HEK293 (cell line): Measurements from ENCODE around the gene OR52K2.

ENCODE experiments used
- CTCF ChIA-PET: fragments of 350-600 bp; formaldehyde crosslinking; extraction: SDS; loops from one replicate; lab custom pipeline; 2021; ENCODE audit warnings: antibody characterized with exemption; lab: Yijun Ruan, JAX
- POLR2A ChIA-PET: fragments of 300-600 bp; formaldehyde crosslinking; extraction: SDS; loops from one replicate; lab custom pipeline; 2020; ENCODE audit warnings: antibody characterized with exemption, inconsistent platforms; lab: Yijun Ruan, JAX
- H3K27ac ChIP-seq: fragments of 200-500 bp; sonication (Bioruptor generic); 2 replicates; pipeline ENCODE4 v1.5.1; 2014; ENCODE audit warnings: low read depth, low read length, control low read depth, inconsistent platforms; ENCODE audit errors: extremely low read depth
- H3K36me3 ChIP-seq, 2 experiments: fragments of 200-500 bp in 1 of 2; sonication (Bioruptor generic) in 1 of 2; 1 replicate in 1 of 2; 2 replicates in 1 of 2; pipeline ENCODE4 v1.5.1; 2014 to 2017; ENCODE audit warnings: inconsistent platforms in 2 of 2, low read length in 2 of 2; ENCODE audit not compliant: control insufficient read depth in 2 of 2, insufficient read depth in 1 of 2
- H3K4me1 ChIP-seq: fragments of 200-500 bp; sonication (Bioruptor generic); 2 replicates; pipeline ENCODE4 v1.5.1; 2014; ENCODE audit warnings: mild to moderate bottlenecking, low read length, inconsistent platforms; ENCODE audit not compliant: control insufficient read depth, insufficient read depth
- H3K4me3 ChIP-seq: 2 replicates; pipeline ENCODE4 v1.5.1; 2011; ENCODE audit warnings: low read depth, mild to moderate bottlenecking, control low read depth, low read length, moderate library complexity
- H3K9me3 ChIP-seq: fragments of 200-500 bp; sonication (Bioruptor generic); 2 replicates; pipeline ENCODE4 v1.5.1; 2014; ENCODE audit warnings: low read depth, low read length, inconsistent platforms; ENCODE audit not compliant: control insufficient read depth, insufficient read depth
- CTCF ChIP-seq: fragments of 450-650 bp; formaldehyde crosslinking; IDR thresholded peaks from 2 replicates; pipeline ENCODE4 v1.5.1; 2016; ENCODE audit warnings: missing biosample characterization, missing genetic modification characterization
- GFI1B ChIP-seq: fragments of 450-650 bp; formaldehyde crosslinking; IDR thresholded peaks from 2 replicates; pipeline ENCODE4 v1.5.1; 2016; ENCODE audit warnings: missing biosample characterization, missing genetic modification characterization
- HOXD13 ChIP-seq: sonication (generic); formaldehyde crosslinking; IDR thresholded peaks from 2 replicates; pipeline ENCODE4 v1.8.0; 2022; ENCODE audit warnings: missing genetic modification reagents, borderline replicate concordance
- KLF1 ChIP-seq: fragments of 450-650 bp; formaldehyde crosslinking; IDR thresholded peaks from 2 replicates; pipeline ENCODE4 v1.5.1; 2016; ENCODE audit warnings: missing biosample characterization, missing genetic modification characterization
- REST ChIP-seq: fragments of 450-650 bp; formaldehyde crosslinking; IDR thresholded peaks from 2 replicates; pipeline ENCODE4 v1.5.1; 2016; ENCODE audit warnings: missing biosample characterization, missing genetic modification characterization
- SP7 ChIP-seq: fragments of 450-650 bp; formaldehyde crosslinking; IDR thresholded peaks from 2 replicates; pipeline ENCODE4 v1.5.1; 2016; ENCODE audit warnings: missing biosample characterization, missing genetic modification characterization
- ZNF121 ChIP-seq: fragments of 450-650 bp; formaldehyde crosslinking; IDR thresholded peaks from 2 replicates; pipeline ENCODE4 v1.5.1; 2016; ENCODE audit warnings: missing biosample characterization, missing genetic modification characterization
- ZNF175 ChIP-seq: fragments of 450-650 bp; formaldehyde crosslinking; IDR thresholded peaks from 2 replicates; pipeline ENCODE4 v1.5.1; 2016; ENCODE audit warnings: missing biosample characterization, missing genetic modification characterization
- ZNF2 ChIP-seq: fragments of 450-650 bp; formaldehyde crosslinking; IDR thresholded peaks from 2 replicates; pipeline ENCODE4 v1.5.1; 2016; ENCODE audit warnings: missing biosample characterization, missing genetic modification characterization
- ZNF223 ChIP-seq: fragments of 450-650 bp; formaldehyde crosslinking; IDR thresholded peaks from 2 replicates; pipeline ENCODE4 v1.5.1; 2016; ENCODE audit warnings: missing biosample characterization, missing genetic modification characterization
- ZNF239 ChIP-seq: fragments of 450-650 bp; formaldehyde crosslinking; IDR thresholded peaks from 2 replicates; pipeline ENCODE4 v1.5.1; 2016; ENCODE audit warnings: missing biosample characterization, missing genetic modification characterization
- ZNF324 ChIP-seq: fragments of 450-650 bp; formaldehyde crosslinking; IDR thresholded peaks from 2 replicates; pipeline ENCODE4 v1.5.1; 2016; ENCODE audit warnings: missing biosample characterization, missing genetic modification characterization
- ZNF366 ChIP-seq: fragments of 450-650 bp; formaldehyde crosslinking; conservative IDR thresholded peaks from 2 replicates; pipeline ENCODE4 v1.5.1; 2016; ENCODE audit warnings: missing biosample characterization, missing genetic modification characterization
- ZNF423 ChIP-seq: fragments of 450-650 bp; formaldehyde crosslinking; IDR thresholded peaks from 2 replicates; pipeline ENCODE4 v1.5.1; 2016; ENCODE audit warnings: missing biosample characterization, missing genetic modification characterization
- ZNF488 ChIP-seq: fragments of 450-650 bp; formaldehyde crosslinking; IDR thresholded peaks from 2 replicates; pipeline ENCODE4 v1.5.1; 2016; ENCODE audit warnings: missing biosample characterization, missing genetic modification characterization
- ZNF510 ChIP-seq: fragments of 450-650 bp; formaldehyde crosslinking; IDR thresholded peaks from 2 replicates; pipeline ENCODE4 v1.5.1; 2018; ENCODE audit warnings: mild to moderate bottlenecking, missing genetic modification characterization, missing biosample characterization; ENCODE audit not compliant: insufficient replicate concordance
- ZNF529 ChIP-seq: fragments of 450-650 bp; formaldehyde crosslinking; IDR thresholded peaks from 2 replicates; pipeline ENCODE4 v1.5.1; 2017; ENCODE audit warnings: missing genetic modification characterization, missing biosample characterization; ENCODE audit not compliant: insufficient replicate concordance
- ZNF530 ChIP-seq: fragments of 450-650 bp; formaldehyde crosslinking; IDR thresholded peaks from 2 replicates; pipeline ENCODE4 v1.5.1; 2016; ENCODE audit warnings: low read depth, missing biosample characterization, missing genetic modification characterization
- ZNF571 ChIP-seq: fragments of 450-650 bp; formaldehyde crosslinking; IDR thresholded peaks from 2 replicates; pipeline ENCODE4 v1.5.0; 2017; ENCODE audit warnings: missing biosample characterization, missing genetic modification characterization
- ZNF629 ChIP-seq: fragments of 450-650 bp; formaldehyde crosslinking; IDR thresholded peaks from 2 replicates; pipeline ENCODE4 v1.5.1; 2017; ENCODE audit warnings: missing biosample characterization, missing genetic modification characterization
- ZNF670 ChIP-seq: fragments of 450-650 bp; formaldehyde crosslinking; IDR thresholded peaks from 2 replicates; pipeline ENCODE4 v1.5.1; 2016; ENCODE audit warnings: missing biosample characterization, missing genetic modification characterization, low read depth
- ZSCAN16 ChIP-seq: fragments of 450-650 bp; formaldehyde crosslinking; IDR thresholded peaks from 2 replicates; pipeline ENCODE4 v1.5.1; 2016; ENCODE audit warnings: missing biosample characterization, missing genetic modification characterization
- ZSCAN23 ChIP-seq: fragments of 450-650 bp; formaldehyde crosslinking; IDR thresholded peaks from 2 replicates; pipeline ENCODE4 v1.5.1; 2016; ENCODE audit warnings: missing biosample characterization, missing genetic modification characterization
- ZSCAN30 ChIP-seq: fragments of 450-650 bp; IDR thresholded peaks from 2 replicates; pipeline ENCODE4 v1.5.1; 2018; ENCODE audit warnings: missing biosample characterization, mild to moderate bottlenecking, missing genetic modification characterization, moderate library complexity
- TF ChIP-seq, protein P1 (sequence below): fragments of 450-650 bp; formaldehyde crosslinking; IDR thresholded peaks from 2 replicates; pipeline ENCODE4 v1.5.1; 2016; ENCODE audit warnings: missing biosample characterization, missing genetic modification characterization
- TF ChIP-seq, protein P2 (sequence below): fragments of 450-650 bp; formaldehyde crosslinking; IDR thresholded peaks from 2 replicates; pipeline ENCODE4 v1.5.1; 2016; ENCODE audit warnings: missing biosample characterization, missing genetic modification characterization

The OR52K2 gene

GRCh38 chr11:4459500-4459899 is 10.4 kb downstream of the OR52K2 start (continued):
- TF ChIP-seq, protein P1, sequence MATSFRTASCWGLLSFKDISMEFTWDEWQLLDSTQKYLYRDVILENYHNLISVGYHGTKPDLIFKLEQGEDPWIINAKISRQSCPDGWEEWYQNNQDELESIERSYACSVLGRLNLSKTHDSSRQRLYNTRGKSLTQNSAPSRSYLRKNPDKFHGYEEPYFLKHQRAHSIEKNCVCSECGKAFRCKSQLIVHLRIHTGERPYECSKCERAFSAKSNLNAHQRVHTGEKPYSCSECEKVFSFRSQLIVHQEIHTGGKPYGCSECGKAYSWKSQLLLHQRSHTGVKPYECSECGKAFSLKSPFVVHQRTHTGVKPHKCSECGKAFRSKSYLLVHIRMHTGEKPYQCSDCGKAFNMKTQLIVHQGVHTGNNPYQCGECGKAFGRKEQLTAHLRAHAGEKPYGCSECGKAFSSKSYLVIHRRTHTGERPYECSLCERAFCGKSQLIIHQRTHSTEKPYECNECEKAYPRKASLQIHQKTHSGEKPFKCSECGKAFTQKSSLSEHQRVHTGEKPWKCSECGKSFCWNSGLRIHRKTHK (tag by site-specific recombination) = no peak
- TF ChIP-seq ZNF223 (tag by site-specific recombination) (no peak), ZNF239 (no peak), ZNF324 (no peak), ZNF510 (tag by site-specific recombination) (no peak), ZNF629 (no peak), ZSCAN16 (tag by site-specific recombination) (no peak), GFI1B (tag by site-specific recombination) (no peak), SP7 (tag by site-specific recombination) (no peak), ZSCAN23 (tag by site-specific recombination) (no peak), ZNF488 (tag by site-specific recombination) (no peak), CTCF (tag by site-specific recombination) (no peak), ZNF175 (tag by site-specific recombination) (no peak)

- POLR2A ChIA-PET = no interaction called here
- TF ChIP-seq HOXD13 (CRISPR knock-in tag) = no peak
- no peak for TF ChIP-seq ZNF571
- no peak for TF ChIP-seq ZNF629
- TF ChIP-seq ZSCAN23 (tag by site-specific recombination) = no peak
- TF ChIP-seq ZNF121 (tag by site-specific recombination) = no peak
- no peak for TF ChIP-seq ZNF423 (tag by site-specific recombination)
- TF ChIP-seq ZNF670 (tag by site-specific recombination) = no peak
- no peak for TF ChIP-seq ZNF2 (tag by site-specific recombination)
- no peak for TF ChIP-seq REST (tag by site-specific recombination)
- TF ChIP-seq ZNF366 (tag by site-specific recombination) = no peak
- TF ChIP-seq ZNF530 (tag by site-specific recombination) = no peak
- TF ChIP-seq ZNF529 (tag by site-specific recombination) = no peak
- TF ChIP-seq, protein P2, sequence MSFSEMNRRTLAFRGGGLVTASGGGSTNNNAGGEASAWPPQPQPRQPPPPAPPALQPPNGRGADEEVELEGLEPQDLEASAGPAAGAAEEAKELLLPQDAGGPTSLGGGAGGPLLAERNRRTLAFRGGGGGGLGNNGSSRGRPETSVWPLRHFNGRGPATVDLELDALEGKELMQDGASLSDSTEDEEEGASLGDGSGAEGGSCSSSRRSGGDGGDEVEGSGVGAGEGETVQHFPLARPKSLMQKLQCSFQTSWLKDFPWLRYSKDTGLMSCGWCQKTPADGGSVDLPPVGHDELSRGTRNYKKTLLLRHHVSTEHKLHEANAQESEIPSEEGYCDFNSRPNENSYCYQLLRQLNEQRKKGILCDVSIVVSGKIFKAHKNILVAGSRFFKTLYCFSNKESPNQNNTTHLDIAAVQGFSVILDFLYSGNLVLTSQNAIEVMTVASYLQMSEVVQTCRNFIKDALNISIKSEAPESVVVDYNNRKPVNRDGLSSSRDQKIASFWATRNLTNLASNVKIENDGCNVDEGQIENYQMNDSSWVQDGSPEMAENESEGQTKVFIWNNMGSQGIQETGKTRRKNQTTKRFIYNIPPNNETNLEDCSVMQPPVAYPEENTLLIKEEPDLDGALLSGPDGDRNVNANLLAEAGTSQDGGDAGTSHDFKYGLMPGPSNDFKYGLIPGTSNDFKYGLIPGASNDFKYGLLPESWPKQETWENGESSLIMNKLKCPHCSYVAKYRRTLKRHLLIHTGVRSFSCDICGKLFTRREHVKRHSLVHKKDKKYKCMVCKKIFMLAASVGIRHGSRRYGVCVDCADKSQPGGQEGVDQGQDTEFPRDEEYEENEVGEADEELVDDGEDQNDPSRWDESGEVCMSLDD (tag by site-specific recombination) = no peak
- no peak for TF ChIP-seq ZSCAN30 (tag by site-specific recombination)
- TF ChIP-seq KLF1 (tag by site-specific recombination) = no peak
- TF ChIP-seq, all 188 proteins: peak for 0
- H3K36me3 ChIP-seq = no peaks in the 10 kb centered on the region
- H3K4me3 ChIP-seq = no peak overlapping the region
- CTCF ChIA-PET = no interaction called here
- H3K9me3 ChIP-seq = no peaks in the 10 kb centered on the region
- no peaks in the 10 kb centered on the region for H3K4me1 ChIP-seq
- no peak overlapping the region for H3K27ac ChIP-seq
Observed at GRCh38 chr11:4460151-4460550, 11.1 kb downstream of the OR52K2 start.
